Upper lobe of left lung (tissue), 6 donors: ENCODE data around the gene ARRDC5. TPM values are rescaled to one million over a fixed set of nuclear protein-coding genes. Genes with fewer than 3 reads are reported as not detected.

Experiments used
- small RNA-seq, 4 donors: library from RNA; depleted of rRNA; stranded (forward); fragments of <200 nt; gene quantifications; one replicate each; pipeline ENCODE3, GENCODE V24; 2016
- total RNA-seq, 6 donors: library from RNA; depleted of rRNA in 4 of 6; stranded (reverse); fragments of >200 nt in 4 of 6; gene quantifications; one replicate each; pipeline versions ENCODE4 v1.1.0 to v1.2.1, GENCODE V29; 2016 to 2021
- donor health status: DM: no; HTN: no; CAD: no; lungs with moderate emphysema.
- donor health status: DM: no; HTN: yes; CAD: no; lungs with severe emphysema.

ARRDC5 gene
- total RNA-seq, 6 donors from 2014 or later, result 0.34 to 6.8 (median 0.83) TPM; not detected in 1

Small RNAs within 50 kb of the gene (small RNA-seq; reads per million reads assigned to genes)
- 0 reads per million in 4 donors for gene MIR4747

Other genes starting within 250 kb of the ARRDC5 start
- 100 to 1,000 TPM in 1 of 6 donors, 10 to 100 TPM in 4, 1 to 10 TPM in 1; 6.3 to 121 (median 67.1) TPM for gene MYDGF, start 232.6 kb downstream of the ARRDC5 start, total RNA-seq
- 100 to 1,000 TPM in 2 of 6 donors, 10 to 100 TPM in 4; 55.1 to 255 (median 89.0) TPM for gene DPP9, start 179.1 kb downstream of the ARRDC5 start, total RNA-seq
- gene FEM1A, start 111.2 kb downstream of the ARRDC5 start, total RNA-seq, result 10 to 100 TPM; 15.6 to 22.2 (median 16.0) TPM
- gene TICAM1, start 71.2 kb downstream of the ARRDC5 start, total RNA-seq, result 10 to 100 TPM in 5 of 6 donors, 1 to 10 TPM in 1; 9.0 to 23.3 (median 17.1) TPM
- 10 to 100 TPM; 29.3 to 55.1 (median 38.4) TPM for gene PLIN3, start 35.2 kb downstream of the ARRDC5 start, total RNA-seq
- gene UHRF1, start 6.6 kb upstream of the ARRDC5 start, total RNA-seq, result 1 to 10 TPM; 1.0 to 5.1 (median 2.3) TPM
- 100 to 1,000 TPM in 1 of 6 donors, 10 to 100 TPM in 5; 28.1 to 112 (median 38.2) TPM for gene KDM4B, start 66.2 kb upstream of the ARRDC5 start, total RNA-seq